Fibroblast of skin of scalp (primary cell): ENCODE results near the gene CLDN3.
"Not testable (repeated sequence)": the region's sequence is repeated elsewhere in the genome, so short reads cannot be mapped to it uniquely, and the experiment has no call there.

Experiments used
- DNase-seq: peaks from one replicate; pipeline ENCODE4 v3.0.0-alpha.2; 2013

Gene CLDN3

DNA sequence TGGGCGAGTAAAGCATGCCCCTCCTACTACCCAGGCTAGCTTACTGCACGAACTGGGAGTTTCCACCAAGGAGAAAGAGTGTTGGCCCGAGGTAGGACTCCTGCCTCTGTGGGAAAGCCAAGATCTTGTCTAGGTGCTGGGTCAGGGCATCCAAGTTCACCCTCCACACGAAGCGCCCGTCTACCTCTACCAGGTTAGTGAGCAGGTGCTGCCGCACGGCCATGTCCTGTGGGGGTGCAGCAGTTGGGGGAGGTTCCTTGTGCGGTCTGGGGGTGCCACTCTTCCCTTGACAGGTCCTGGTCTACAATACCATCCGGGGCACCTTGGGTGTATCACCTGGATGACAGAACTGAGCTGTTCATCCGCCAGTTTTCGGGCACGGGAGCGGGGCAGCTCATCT is 33.2 kb downstream of the CLDN3 start:
- no peak for DNase-seq

DNA sequence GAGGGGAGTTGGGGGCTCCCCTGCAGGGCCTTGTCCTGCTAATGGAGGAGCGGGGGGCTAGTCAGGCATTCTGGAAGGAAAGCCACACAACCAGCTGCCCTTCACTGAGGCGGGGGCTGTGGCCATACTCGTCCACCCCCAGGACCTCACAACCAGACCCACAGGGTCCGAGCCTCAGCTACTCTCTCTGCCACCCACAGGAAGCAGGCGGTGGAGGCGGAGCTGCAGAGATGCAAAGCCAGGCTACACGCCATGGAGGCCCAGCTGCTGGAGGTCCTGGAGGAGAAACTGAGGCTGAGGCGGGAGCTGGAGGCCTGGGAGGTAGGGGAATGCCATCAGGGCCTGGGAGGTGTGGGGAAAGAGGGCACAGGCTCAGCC is 34.6 kb downstream of the CLDN3 start:
- no peak for DNase-seq

DNA sequence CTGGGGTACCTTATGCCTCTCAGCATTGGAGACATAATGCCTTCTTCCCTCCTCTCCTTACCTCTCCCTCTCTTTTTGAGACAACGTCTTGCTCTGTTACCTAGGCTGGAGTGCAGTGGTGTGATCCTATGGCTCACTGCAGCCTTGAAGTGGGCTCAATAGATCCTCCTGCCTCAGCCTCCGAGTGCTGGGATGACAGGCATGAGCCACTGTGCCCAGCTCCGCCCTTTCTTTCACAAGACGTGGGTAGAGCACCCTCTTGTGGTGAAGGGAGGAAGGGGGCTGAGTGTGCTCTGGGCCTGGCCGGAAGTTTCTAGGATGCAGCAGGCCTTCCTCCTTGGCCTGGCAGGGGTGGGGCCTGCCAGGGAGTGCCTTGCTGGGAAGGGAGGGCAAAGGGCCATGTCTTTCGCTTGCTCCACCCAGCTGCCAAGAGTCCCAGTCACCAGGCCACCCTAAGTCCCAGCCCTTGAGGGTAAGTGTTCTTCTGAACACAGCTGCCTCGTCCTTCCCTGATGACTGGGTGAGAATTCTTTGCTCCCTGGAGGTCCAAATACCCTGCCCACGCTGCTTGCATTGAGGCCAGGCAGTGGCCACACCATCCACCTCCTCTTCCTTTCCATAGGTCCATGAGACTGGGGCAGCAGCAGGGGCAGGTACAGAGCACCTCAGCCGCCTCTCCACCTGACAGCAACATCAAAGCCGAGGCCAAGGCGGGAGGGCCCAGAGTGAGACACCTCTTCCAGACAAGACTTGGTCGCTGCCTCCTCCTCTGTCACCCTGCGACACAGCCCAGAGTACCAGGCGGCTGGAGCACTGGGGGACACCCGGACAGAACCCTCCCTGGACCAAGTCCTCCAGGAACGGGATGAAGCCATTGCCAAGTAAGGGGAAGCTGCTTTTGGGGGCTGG is 35.2 kb downstream of the CLDN3 start:
- DNase-seq = peak; percentile 88

DNA sequence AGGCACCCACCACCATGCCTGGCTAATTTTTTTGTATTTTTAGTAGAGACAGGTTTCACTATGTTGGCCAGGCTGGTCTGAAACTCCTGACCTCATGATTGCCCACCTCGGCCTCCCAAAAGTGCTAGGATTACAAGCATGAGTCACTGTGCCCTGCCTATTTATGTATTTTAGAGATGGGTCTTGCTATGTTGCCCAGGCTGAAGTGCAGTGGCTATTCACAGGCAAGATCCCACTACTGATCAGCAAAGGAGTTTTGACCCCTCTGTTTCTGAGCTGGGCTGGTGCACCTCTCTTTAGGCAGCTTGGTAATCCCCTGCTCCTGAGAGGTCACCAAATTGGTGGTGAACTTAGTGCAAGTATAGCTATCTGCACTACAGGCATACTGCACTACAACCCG is 37.7 kb downstream of the CLDN3 start:
- no peak for DNase-seq

DNA sequence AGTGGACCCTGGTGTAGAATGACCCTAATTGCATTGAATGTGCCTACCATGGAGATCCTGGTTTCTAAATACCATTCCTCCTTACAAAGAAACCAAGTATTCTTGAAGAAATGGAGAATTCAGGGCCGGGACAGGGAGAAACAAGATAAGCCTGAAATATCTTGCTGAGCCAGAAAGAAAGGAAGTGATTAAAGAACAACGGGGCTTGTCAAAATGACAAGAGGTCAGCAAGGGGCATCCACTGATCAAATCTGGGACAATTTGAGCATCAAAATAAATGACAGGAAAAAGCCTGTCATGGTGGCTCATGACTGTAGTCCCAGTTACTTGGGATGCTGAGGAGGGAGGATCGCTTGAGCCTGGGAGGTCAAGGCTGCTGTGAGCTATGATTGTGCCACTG is 39.6 kb downstream of the CLDN3 start:
- no peak for DNase-seq

DNA sequence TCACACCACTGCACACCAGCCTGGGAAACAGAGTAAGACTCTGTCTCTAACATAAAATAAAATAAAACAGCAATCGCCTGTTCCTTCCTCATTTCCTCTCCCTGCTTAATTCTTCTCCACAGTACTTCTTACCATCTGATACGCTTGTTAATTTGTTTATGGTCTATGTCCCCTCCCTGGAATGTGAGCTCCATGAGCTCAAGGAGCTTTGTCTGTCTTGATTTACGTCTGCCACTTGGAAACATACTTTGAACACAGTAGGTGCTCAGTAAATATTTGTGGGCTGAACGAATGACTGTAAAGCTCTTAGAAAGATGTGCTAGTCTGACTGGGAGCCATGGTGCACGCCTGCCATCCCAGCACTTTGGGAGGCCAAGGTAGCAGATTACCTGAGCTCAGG is 41.5 kb downstream of the CLDN3 start:
- no peak for DNase-seq

DNA sequence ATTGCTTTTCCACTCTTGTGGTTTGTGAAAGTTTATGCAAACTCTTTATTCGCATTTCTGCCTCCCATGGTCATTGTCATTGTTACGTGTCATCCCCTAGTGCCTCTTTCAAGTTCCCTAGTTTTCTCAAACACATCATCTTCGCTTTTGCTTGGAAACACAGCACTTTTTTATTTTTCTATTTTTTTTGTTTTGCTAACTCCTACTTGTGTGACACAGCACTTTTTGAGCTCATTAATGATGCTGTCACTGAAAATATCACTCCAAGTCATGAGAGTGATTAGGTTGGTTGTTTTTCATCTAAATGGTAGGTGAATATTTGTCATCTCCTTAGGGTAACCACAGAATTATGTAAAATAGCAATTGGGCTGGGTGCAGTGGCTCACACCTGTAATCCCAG is 42.1 kb downstream of the CLDN3 start:
- no peak for DNase-seq

DNA sequence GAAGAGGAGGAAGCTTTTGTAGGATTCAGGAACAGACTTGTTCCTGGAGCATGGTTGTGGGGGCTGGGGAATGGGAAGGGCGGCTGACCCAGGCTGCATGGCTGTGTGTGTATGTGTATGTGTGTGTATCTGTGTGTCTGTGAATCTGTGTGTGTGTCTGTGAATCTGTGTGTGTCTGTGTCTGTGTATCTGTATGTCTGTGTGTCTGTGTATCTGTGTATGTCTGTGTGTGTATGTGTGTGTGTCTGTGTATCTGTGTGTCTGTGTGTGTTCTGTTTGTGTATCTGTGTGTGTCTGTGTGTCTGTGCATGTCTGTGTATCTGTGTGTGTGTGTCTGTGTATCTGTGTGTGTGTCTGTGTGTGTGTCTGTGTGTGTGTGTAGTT is 44.0 kb downstream of the CLDN3 start:
- no peak for DNase-seq

DNA sequence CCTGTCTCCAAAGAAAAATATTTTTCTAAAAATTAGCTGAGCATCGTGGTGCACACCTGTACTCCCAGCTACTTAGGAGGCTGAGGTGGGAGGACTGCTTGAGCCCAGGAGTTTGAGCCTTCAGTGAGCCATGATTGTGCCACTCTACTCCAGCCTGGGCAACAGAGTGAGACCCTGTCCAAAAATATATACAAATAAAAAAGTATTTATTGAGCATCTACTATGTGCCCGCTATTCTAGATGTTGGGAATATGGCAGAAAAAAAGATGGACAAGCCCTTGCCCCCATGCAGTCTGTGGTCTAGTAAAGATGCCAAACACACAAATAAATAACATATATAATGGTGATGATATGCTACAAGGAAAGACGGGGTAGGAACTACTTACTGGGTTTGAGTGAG is 46.3 kb downstream of the CLDN3 start:
- DNase-seq = no peak

DNA sequence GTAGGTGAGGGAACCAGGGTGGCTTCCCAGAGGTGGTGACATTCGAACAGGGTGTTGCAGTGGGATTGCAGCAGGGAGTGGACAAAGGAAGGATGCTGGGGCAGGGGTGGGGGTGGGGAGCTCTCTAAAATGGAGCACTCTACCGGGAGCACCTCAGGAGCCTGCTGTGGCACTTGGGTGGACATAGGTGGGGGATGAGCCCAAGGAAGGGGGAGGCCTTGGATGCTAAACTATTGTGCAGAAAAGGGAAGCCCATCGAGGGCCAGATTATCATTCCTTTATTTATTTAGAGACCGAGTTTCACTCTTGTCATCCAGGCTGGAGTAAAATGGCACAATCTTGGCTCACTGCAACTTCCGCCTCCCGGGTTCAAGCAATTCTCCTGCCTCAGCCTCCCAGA is 47.3 kb downstream of the CLDN3 start:
- no peak for DNase-seq

DNA sequence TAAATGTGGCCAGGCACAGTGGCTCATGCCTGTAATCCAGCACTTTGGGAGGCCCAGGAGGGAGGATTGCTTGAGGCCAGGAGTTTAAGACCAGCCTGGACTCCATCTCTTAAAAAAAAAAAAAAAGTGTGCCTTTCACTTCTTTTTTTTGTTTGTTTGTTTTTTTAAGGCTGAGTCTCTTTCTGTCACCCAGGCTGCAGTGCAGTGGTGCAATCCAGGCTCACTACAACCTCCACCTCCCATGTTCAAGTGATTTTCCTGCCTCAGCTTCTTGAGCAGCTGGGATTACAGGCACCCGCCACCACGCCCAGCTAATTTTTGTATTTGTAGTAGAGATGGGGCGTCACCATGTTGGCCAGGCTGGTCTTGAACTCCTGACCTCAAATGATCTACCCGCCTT is 47.9 kb downstream of the CLDN3 start:
- not testable (repeated sequence) for DNase-seq

DNA sequence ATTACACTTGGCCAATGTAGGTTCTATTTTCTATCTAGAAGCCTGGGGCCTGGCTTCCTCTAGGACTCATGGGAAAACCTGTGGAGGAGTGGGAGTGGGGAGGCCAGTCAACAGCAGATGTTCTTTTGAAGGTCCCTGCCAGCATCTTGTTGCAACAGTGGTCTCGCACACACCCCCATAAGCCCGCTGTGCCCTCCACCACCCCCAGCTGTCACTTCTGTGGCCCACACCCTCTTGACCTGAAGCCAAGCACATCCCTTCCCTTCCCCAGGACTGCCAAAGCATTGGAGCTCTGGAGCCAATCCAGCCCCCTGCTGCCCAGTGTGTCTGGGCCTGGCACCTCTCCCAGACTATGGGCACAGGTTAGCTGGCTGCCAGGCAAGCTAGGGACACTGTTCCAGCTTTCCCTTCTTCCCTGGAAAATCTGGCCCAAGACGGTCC is 48.7 kb downstream of the CLDN3 start:
- DNase-seq = no peak

DNA sequence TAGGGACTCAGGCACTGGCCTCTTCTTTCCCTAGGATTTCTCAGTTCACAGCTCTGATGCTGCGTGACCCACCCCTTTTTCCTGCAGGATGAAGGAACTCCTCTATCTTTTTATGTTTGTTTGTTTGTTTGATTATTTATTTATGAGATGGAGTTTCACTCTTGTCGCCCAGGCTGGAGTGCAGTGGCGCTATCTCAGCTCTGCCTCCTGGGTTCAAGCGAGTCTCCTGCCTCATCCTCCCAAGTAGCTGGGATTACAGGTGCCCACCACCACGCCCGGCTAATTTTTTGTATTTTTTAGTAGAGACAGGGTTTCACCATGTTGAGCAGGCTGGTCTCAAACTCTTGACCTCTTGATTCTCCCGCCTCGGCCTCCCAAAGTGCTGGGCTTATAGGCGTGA is 49.6 kb downstream of the CLDN3 start:
- DNase-seq = not testable (repeated sequence)

DNA sequence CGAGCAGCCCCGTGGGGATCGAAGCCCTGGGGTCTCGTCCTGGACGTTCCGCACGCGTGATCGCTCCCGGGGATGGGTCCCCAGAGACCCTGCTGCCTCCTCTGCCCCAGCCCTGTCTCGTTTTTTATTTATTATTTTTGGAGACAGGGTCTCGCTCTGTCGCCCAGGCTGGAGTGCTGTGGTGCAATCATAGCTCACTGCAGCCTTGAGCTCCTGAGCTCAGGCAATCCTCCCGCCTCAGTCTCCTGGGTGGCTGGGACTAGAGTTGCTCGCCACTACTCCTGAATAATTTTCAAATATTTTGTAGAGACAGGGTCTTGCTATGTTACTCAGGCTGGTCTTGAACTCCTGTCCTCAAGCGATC is 50.3 kb downstream of the CLDN3 start:
- no peak for DNase-seq
